Left renal pelvis (tissue), 4 donors: Measurements from ENCODE around the gene ZSWIM5. TPM values are rescaled to one million over a fixed set of nuclear protein-coding genes. Genes with fewer than 3 reads are reported as not detected.
"Not testable (repeated sequence)": the region's sequence is repeated elsewhere in the genome, so short reads cannot be mapped to it uniquely, and the experiment has no call there.

ENCODE experiments used
- DNase-seq, 4 donors: peaks; one replicate each; pipeline ENCODE4 v3.0.0-alpha.2; 2013; ENCODE audit warnings: low read depth in 4 of 4, low spot score in 3 of 4
- polyA plus RNA-seq, 4 donors: library from polyadenylated mRNA; unstranded; fragments of 120-200 nt; gene quantifications; one replicate each; pipeline ENCODE4 v1.2.1, GENCODE V29; 2013; ENCODE audit not compliant: insufficient read length in 4 of 4

ZSWIM5 gene
- polyA plus RNA-seq, result 1 to 10 TPM; 4.1 to 7.9 (median 6.8) TPM

GRCh38 chr1:45205910-45206721 lies at the start of gene ZSWIM5:
Gene ZSWIM5 (minus strand): TSS chr1:45206605. CDS start chr1:45206350, 255 bp downstream.
- peak; percentile 50 to 65 (median 60) for DNase-seq

GRCh38 chr1:45254490-45254889 lies 48.1 kb upstream of the ZSWIM5 start:
- no peak for DNase-seq

GRCh38 chr1:45250544-45250943 lies 44.1 kb upstream of the ZSWIM5 start:
- DNase-seq, result no peak

GRCh38 chr1:45248004-45248403 lies 41.6 kb upstream of the ZSWIM5 start:
- not testable (repeated sequence) for DNase-seq

- DNase-seq, result no peak
These were observed 40.4 kb upstream of the ZSWIM5 start for GRCh38 chr1:45246760-45247159.

GRCh38 chr1:45246359-45246758 lies 40.0 kb upstream of the ZSWIM5 start:
- not testable (repeated sequence) for DNase-seq

- no peak for DNase-seq
These were observed 38.3 kb upstream of the ZSWIM5 start for GRCh38 chr1:45244660-45245059.

GRCh38 chr1:45243476-45244343 lies 37.3 kb upstream of the ZSWIM5 start:
- DNase-seq, result no peak

- DNase-seq, result no peak
These were observed 32.4 kb upstream of the ZSWIM5 start for GRCh38 chr1:45238846-45239245.

- no peak for DNase-seq
These were observed 29.7 kb upstream of the ZSWIM5 start for GRCh38 chr1:45236136-45236535.

GRCh38 chr1:45230537-45230936 lies 24.1 kb upstream of the ZSWIM5 start:
- DNase-seq, result no peak

GRCh38 chr1:45225598-45225997 lies 19.2 kb upstream of the ZSWIM5 start:
- no peak for DNase-seq

- not testable (repeated sequence) for DNase-seq
These were observed 17.3 kb upstream of the ZSWIM5 start for GRCh38 chr1:45223710-45224109.

GRCh38 chr1:45221716-45222115 lies 15.3 kb upstream of the ZSWIM5 start:
- no peak for DNase-seq

- no peak for DNase-seq
These were observed 10.5 kb upstream of the ZSWIM5 start for GRCh38 chr1:45216861-45217260.

- DNase-seq, result no peak
These were observed 9.8 kb upstream of the ZSWIM5 start for GRCh38 chr1:45216200-45216541.

GRCh38 chr1:45215485-45216199 lies 9.2 kb upstream of the ZSWIM5 start:
- DNase-seq, result no peak

GRCh38 chr1:45213892-45214291 lies 7.5 kb upstream of the ZSWIM5 start:
- no peak for DNase-seq

GRCh38 chr1:45211076-45211475 lies 4.7 kb upstream of the ZSWIM5 start:
- no peak for DNase-seq

- no peak for DNase-seq
These were observed 611 bp upstream of the ZSWIM5 start for GRCh38 chr1:45206808-45207623.
